Posterior vena cava (tissue), 2 donors: ENCODE data around the gene HSD17B1. TPM values are rescaled to one million over a fixed set of nuclear protein-coding genes. Genes with fewer than 3 reads are reported as not detected.
"Not testable (repeated sequence)": the region's sequence is repeated elsewhere in the genome, so short reads cannot be mapped to it uniquely, and the experiment has no call there.

Source experiments
- DNase-seq: peaks from one replicate; pipeline ENCODE4 v3.0.0-alpha.2; 2020; ENCODE audit warnings: low spot score
- intact Hi-C, 2 donors: fragments of 100-400 bp; cut with DNase I; formaldehyde crosslinking; loops; one replicate each; pipeline versions ENCODE4 v1.14.1 to v1.14.2; 2022 to 2023
- long read RNA-seq, 2 donors: library from polyadenylated mRNA; unstranded; transcript quantifications; one replicate each; pipeline ENCODE4 v2.0.0, GENCODE V29; 2020 to 2021
- total RNA-seq, 2 donors: library from RNA; stranded (reverse); fragmentation: NEBNext Ultra II Directional; extraction: Animal tissue kit (Norgen Biotek cat#: 25700); gene quantifications; one replicate each; pipeline ENCODE4 v1.2.1, GENCODE V29; 2021
- donor health status: DM: yes; HTN: yes; CAD: no.
- donor health status: DM: yes; HTN: yes; CAD: no.

HSD17B1 gene
- 1 to 10 TPM in 1 of 2 donors, under 1 TPM in 1; 0.67 to 1.2 TPM for total RNA-seq
- long read RNA-seq, donor 1 = 0 reads
- long read RNA-seq, donor 2 = 0 reads

DNA sequence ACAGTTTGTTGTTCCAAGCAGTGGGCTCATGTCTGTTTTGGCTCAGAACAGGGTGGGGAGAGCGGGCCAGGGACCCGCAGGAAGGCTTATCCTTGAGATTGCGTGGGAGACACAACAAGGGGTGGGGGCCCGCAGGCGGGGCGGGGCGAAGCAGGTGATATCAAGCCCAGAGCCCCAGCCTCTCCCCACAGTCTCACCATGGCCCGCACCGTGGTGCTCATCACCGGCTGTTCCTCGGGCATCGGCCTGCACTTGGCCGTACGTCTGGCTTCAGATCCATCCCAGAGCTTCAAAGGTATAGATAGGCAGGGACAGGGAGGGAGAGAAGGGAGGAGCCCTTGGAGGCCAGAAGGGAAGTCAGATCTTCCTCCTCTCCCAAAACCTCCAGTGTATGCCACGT is at the start of gene HSD17B1:
Gene HSD17B1, plus strand, starts transcription at position 188 of the 400 bp plus-strand sequence. Its CDS starts 11 bp downstream, at position 199.
- intact Hi-C loops, DNase-seq: not testable (repeated sequence)

DNA sequence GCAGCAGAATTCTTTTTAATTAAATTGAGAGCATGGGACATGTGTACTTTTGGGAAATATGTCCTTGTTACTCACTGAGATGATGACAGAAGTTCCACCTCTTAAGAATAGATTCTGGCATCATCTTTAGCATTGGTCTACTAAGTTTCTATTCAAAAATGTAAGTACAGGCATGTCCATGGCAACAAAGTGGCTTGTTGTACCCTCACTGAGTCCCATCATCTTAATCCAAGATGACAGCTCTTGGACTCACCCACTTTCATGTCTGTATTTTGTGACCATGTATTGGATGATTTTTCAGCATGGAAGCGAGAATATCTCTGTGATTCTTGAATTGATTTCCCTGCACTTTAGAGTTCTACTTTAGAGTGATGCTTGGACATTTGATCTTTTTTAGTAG is 49.8 kb upstream of the HSD17B1 start:
- no peak for DNase-seq
- intact Hi-C loops = no loop called here

DNA sequence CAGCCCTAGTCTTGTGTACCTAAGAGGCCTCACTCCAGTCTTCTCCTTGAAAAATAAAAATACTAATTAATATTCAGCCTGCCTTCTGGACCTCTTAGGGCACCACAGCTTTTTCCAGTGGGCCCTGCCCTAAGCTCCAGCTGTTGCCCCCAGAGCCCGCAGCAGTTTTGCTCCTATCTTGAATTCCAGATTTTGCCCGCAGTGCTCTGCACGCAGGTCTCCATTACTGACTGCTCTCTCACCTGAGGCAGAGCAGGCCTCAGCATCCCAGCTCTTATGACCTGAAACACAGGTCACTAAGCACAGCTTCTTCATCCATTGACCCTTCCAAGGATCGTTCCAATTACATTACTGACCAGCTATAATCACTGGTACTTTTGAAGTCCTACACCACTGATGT is 45.1 kb upstream of the HSD17B1 start:
- DNase-seq = peak; percentile 7
- intact Hi-C loops = no loop called here

DNA sequence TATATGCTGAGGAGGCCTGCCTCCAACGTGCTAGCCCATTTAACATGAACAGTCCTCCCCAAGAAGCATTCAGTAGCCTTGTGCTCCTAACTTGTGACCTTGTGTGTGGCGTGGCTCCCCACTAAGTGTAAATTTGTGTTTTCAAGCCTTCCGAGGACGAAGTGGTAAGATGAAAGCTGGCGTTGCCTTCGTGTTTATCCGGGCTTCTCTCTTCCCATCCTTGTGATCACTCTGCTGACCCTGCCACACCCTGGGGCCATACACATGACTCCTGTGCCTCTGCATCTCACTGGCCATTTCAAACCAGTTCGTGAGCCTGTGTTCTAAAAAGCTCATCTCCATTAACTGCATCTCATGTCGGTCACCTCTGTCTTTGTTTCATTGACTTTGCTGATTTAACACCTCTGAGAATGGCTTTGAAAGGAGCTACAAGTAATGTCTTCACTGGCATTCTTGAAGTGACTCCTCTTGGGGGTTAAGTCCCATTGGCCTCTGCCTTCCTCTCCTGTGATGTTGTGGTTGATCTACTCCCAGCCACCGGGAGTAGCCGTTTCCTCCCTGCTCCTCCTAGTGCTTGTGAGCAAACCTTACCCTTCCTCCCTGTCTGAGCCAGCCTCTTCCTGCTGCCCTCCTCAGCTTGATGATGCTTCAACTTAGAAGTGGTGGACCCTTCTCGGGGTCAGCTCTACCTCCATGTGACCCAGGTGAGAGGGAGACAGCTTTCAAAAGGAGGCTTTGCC is 44.1 kb upstream of the HSD17B1 start:
- intact Hi-C loops = no loop called here
- DNase-seq = peak; percentile 32

DNA sequence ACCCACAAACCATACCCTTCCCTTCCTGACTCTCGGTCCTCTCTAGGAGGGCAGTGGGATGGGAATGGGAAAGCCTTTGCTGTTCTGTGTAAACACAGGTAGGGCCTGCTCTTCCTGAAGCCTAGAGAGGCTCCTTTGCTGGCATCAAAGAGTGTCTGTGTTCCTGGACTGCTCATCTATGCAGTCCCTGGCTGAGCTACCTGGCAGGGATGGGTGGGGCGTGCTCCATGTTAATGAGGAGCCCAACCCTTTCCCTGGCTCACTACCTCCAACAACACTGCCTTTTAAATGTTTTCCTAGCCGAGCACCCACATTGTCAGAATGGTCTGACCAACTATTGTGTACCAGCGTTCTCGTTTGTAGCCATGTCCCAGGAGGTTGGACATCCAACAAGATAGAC is 43.3 kb upstream of the HSD17B1 start:
- peak; percentile 42 for DNase-seq
- intact Hi-C loops = no loop called here

DNA sequence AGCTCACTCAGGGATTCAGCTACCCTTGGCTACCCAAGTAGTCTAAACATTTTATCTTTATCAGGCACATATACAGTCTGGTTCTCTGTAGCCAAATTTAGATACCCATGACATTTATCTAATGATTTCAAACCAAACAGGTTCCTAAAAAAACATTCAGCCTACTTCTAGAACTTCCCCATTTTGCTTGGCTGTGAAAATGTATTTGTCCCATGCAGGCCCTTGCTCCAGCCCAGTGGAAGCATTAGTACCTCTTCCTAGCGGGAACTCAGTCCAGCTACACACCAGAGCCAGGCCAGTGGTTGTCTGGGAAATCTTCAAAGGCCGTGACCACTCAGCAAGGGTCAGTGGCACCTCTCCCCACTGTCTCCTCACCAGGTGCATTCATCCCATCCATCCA is 42.9 kb upstream of the HSD17B1 start:
- DNase-seq = peak; percentile 48
- intact Hi-C loops = no loop called here

DNA sequence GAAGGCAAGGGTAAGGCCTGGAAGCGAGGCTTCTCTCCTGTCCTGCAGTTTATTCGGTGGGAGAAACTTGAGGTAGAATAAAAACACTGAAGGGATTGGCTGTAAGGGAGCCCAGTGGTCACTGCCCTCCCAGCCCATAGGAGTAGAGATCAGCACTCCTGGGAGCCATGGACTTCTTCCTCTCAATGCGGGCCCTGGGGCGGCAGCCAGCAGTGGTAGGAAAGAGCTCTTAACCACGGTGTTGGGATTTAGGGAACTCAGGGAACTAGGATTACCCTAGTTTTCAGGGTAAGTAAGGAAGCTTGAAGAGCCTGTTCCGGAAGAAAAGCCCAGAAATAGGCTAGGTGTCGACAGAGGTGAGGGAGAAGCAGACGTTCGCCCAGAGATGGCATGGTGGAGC is 40.5 kb upstream of the HSD17B1 start:
- intact Hi-C loops = no loop called here
- DNase-seq = peak; percentile 23

DNA sequence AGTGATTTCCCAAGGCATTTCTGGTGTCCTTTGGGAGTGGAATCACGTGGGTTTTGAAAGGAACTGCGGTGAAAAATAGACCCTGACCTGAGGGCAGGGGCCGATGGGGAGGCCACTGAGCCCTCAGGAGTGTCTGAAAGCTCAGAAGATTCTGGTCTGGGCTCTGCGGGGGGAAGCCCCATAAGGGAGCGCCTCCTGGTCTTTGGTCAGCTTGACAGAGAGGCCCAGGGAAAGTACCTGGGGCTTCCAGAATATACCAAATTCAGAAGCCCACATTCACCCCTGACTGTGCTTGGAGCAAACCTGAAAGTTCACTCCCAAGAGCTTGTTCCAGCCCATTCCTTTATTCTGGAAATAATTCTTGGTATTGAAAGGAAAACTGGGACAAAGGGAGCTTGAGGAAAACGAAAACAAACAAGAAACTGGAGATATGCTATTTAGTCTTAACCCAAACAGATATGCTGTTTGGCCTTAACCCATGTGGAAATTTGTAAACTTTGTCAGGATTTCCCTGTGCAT is 39.9 kb upstream of the HSD17B1 start:
- DNase-seq = peak; percentile 53
- intact Hi-C loops = no loop called here

- DNase-seq = peak; percentile 57
- intact Hi-C loops = no loop called here
These were observed 39.0 kb upstream of the HSD17B1 start for GRCh38 chr17:42513686-42514085.

- intact Hi-C loops = no loop called here
- peak; percentile 62 for DNase-seq
These were observed 38.4 kb upstream of the HSD17B1 start for GRCh38 chr17:42514279-42514678.

- intact Hi-C loops = loop anchor here in 1 of 2 donors (5.0 kb wide), 1 partner anchor 193 kb away; no protein-coding TSS in a partner anchor
- peak; percentile 31 for DNase-seq
These were observed 37.9 kb upstream of the HSD17B1 start for GRCh38 chr17:42514867-42515266.

GRCh38 chr17:42517516-42517915 is 35.2 kb upstream of the HSD17B1 start:
- DNase-seq = peak; percentile 97
- intact Hi-C loops = loop anchor here in 1 of 2 donors (5.0 kb wide), 1 partner anchor 195 kb away; no protein-coding TSS in a partner anchor

DNA sequence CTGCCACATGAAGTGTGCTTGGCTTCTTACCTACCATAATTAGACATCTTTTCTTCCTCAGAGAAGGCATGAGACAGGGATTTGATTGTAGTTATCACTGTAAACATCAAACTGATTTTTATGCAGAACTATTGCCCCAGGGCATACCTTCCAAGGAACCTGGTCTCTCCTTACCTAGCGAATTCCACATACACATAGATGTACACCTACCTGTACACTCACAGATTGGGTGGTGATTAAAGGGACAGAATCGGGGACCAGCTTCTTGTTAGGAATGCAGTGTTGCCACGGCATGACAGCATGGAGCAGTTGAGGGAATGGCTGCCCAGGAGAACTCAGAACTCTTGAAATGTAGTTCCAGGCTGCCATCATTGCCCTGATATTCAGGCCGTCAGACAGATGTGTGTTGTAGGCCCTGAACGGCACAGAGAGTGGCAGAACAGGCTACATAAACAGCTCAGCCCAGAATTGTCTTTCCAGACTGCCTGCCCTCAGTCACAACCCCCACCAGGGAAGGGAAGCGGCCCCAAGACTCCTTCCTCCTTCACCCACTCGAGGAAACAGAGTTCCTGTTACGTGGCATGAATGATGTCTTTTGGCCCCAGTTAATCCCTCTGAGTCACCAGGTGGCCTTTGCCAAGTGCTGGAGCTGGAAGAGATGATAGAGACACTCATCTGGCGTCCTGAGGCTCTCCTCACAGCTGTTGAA is 34.5 kb upstream of the HSD17B1 start:
- peak; percentile 95 for DNase-seq
- intact Hi-C loops = loop anchor here in 1 of 2 donors (5.0 kb wide), 1 partner anchor 196 kb away; no protein-coding TSS in a partner anchor

GRCh38 chr17:42518755-42519545 is 33.8 kb upstream of the HSD17B1 start:
- intact Hi-C loops = loop anchor here in 1 of 2 donors (5.0 kb wide), 1 partner anchor 197 kb away; no protein-coding TSS in a partner anchor
- peak; percentile 84 for DNase-seq

DNA sequence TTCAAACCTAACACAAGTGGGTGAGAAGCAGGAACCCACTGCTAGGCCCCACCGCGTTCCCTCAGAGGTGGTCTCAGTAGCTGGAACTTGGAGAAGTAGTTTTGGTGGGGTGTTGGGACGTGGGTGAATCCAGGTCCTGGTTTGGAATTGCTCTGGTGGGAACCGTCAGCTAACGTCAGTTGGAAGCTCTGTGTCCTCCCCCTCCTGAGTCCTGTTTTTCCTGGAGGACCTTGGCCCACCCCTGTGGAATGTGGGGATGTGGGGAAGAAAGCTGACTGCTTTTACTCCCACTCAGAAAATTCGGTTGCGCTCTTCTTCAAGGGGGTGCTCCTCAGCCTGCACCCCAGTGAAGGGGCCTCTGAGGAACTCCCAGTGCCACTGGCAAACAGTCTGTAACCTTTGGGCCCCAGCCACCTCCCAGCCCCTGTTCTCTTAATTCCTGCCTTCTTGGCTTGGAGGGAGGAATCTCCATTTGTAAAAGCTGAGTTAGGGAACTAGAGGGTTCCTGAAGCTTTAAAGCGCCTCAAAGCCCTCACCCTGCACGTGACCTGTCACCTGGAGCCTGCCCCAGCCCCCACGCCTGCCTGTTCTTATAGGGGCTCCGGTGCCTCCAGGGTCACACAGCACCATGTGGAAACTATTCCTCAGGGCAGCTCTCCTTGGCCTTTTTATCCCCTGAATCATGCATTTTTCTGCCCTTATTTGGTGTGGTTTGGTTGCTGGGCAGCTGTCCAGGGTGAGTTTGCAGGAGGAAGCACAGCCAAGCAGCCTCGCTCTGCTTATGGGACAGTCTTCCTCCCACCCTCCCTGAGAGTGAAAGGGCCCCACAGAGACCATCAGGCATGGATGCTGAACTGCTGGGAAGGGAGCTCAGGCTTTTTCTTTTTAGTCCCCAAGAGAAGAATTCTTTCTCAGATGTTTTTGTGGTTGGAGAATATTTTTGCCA is 32.9 kb upstream of the HSD17B1 start:
- intact Hi-C loops = loop anchor here in 1 of 2 donors (5.0 kb wide), 2 partner anchors 98 to 198 kb away; partner anchors contain the start of gene CAVIN1
- peak; percentile 97 for DNase-seq

GRCh38 chr17:42520540-42520951 is 32.2 kb upstream of the HSD17B1 start:
- intact Hi-C loops = loop anchor here in 1 of 2 donors (5.0 kb wide), 1 partner anchor 98 kb away; the partner anchor contains the start of gene CAVIN1
- DNase-seq = peak; percentile 69

- peak; percentile 70 for DNase-seq
- intact Hi-C loops = loop anchor here in 1 of 2 donors (5.0 kb wide), 1 partner anchor 99 kb away; the partner anchor contains the start of gene CAVIN1
These were observed 31.7 kb upstream of the HSD17B1 start for GRCh38 chr17:42521036-42521435.
